GM13976 (cell line): Measurements from ENCODE around the gene TEX52.

Source experiments
- DNase-seq: peaks from one replicate; pipeline ENCODE4 v3.0.0; 2012; ENCODE audit warnings: low spot score
- CTCF ChIP-seq: IDR thresholded peaks from 2 replicates; pipeline ENCODE4 v1.5.1; 2012; ENCODE audit warnings: borderline replicate concordance, mild to moderate bottlenecking; ENCODE audit not compliant: insufficient read depth; ENCODE audit errors: extremely low read depth, missing control alignments, control extremely low read depth
- in situ Hi-C: fragments of 300-500 bp; cut with MboI; formaldehyde crosslinking; loops from one replicate; pipeline ENCODE4 v1.12.0; 2022; ENCODE audit warnings: low sequenced_read_pairs, mixed read lengths, inconsistent platforms; ENCODE audit not compliant: unreplicated experiment

TEX52 gene

DNA sequence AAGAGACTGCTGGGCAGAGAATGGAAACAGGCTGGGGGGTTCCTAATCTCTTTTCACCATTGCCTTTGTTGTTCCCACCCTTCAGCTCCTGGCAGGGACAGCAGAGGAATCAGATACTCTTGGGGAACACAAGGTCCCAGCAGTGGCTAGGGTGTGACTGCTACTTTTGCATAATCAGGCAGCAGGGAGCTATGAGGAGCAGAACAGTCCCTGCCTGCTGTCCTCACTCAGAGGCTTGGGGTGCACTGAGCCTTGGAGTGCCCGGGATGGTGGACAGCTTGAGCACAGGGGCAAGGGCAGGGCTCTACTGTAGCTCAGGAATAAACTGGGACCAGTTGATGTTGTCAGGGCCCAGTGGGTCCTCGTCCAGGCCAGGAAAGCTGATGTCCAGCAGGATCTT is 1.5 kb upstream of the TEX52 start:
- no peak for DNase-seq
- in situ Hi-C loops, result loop anchor here (25.0 kb wide), 1 partner anchor 179 kb away; no protein-coding TSS in a partner anchor
- no peak for TF ChIP-seq CTCF

DNA sequence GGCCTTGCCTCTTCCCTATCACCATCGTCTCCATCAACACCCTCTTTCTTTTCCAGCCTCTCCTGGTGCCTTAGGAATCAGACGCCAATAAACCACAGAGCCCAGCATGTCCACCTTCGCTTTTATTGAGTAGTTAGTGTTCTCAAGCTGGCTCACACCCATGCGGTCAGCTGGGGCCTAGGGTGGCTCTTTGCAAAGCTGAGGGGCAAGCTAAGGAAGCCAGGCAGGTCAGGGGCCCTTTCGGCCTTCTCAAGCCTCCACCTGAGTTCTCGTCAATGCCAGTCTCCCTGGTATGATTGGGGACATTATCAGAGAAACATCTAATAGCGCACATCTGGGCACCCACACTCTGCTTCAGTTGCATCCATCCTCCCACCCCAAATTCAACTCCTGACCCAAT is 737 bp upstream of the TEX52 start:
- in situ Hi-C loops, result loop anchor here (25.0 kb wide), 1 partner anchor 180 kb away; no protein-coding TSS in a partner anchor

GRCh38 chr12:2856051-2856450 is 788 bp downstream of the TEX52 start:
- in situ Hi-C loops, result loop anchor here (25.0 kb wide), 1 partner anchor 181 kb away; no protein-coding TSS in a partner anchor
- no peak for TF ChIP-seq CTCF
- DNase-seq, result no peak

More for the DNA sequence above, 737 bp upstream of the TEX52 start:
- no peak for DNase-seq
- TF ChIP-seq CTCF, result no peak

- in situ Hi-C loops, result loop anchor here (25.0 kb wide), 1 partner anchor 182 kb away; no protein-coding TSS in a partner anchor
- no peak for DNase-seq
- TF ChIP-seq CTCF, result no peak
Observed at GRCh38 chr12:2855546-2855945, 1.3 kb downstream of the TEX52 start.

- TF ChIP-seq CTCF, result no peak
- in situ Hi-C loops, result loop anchor here (25.0 kb wide), 1 partner anchor 182 kb away; no protein-coding TSS in a partner anchor
- DNase-seq, result no peak
Observed at GRCh38 chr12:2854669-2855453, 2.0 kb downstream of the TEX52 start.

DNA sequence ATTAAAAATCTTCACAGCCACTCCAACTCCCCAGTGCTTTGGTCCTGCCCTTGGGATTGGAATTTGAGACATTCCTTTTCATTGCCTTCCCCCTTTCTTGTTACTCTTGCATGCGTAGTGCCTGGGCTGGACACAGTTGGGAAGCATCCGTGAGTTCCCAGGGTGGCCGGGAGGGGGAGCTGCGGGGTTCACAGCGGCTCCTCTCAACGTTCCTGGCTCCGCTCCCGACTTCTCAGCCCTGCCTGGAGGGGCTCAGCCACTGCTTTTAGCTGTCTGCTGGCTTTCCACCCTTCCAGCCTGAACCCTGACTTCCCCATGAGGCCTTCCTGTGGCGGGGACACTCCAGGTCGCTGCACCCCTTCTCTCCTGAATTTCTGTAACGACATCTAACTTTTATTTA is 3.2 kb downstream of the TEX52 start:
- peak; percentile 81 for DNase-seq
- in situ Hi-C loops, result loop anchor here (25.0 kb wide), 1 partner anchor 184 kb away; no protein-coding TSS in a partner anchor

More for the DNA sequence above, 3.2 kb downstream of the TEX52 start:
- TF ChIP-seq CTCF, result peak; percentile 45
